Neural progenitor cell (in vitro differentiated cells): Measurements from ENCODE around the gene XYLT1. TPM values are rescaled to one million over a fixed set of nuclear protein-coding genes. Genes with fewer than 3 reads are reported as not detected.
A peak's percentile ranks its signal among the peaks of the same experiment; 100 is the strongest.

Experiments used
- DNase-seq: peaks from one replicate; pipeline ENCODE4 v3.0.0-alpha.2; 2016; ENCODE audit warnings: low spot score
- H2AFZ ChIP-seq: fragments of 200-600 bp; sonication (generic); replicated peaks from 2 replicates; pipeline ENCODE4 v1.6.1; 2016; ENCODE audit warnings: antibody characterized with exemption
- H3F3A ChIP-seq: fragments of 200-600 bp; sonication (generic); 2 replicates; pipeline ENCODE4 v1.6.1; 2016; ENCODE audit warnings: antibody characterized with exemption, low read depth
- H3K27ac ChIP-seq: fragments of 200-600 bp; sonication (generic); 2 replicates; pipeline ENCODE4 v1.5.1; 2016; ENCODE audit warnings: mild to moderate bottlenecking
- H3K27me3 ChIP-seq: fragments of 200-600 bp; sonication (generic); 2 replicates; pipeline ENCODE4 v1.6.1; 2016; ENCODE audit warnings: mild to moderate bottlenecking, moderate library complexity
- H3K36me3 ChIP-seq: fragments of 200-600 bp; sonication (generic); 2 replicates; pipeline ENCODE4 v1.5.1; 2016
- H3K4me1 ChIP-seq: fragments of 200-600 bp; sonication (generic); 2 replicates; pipeline ENCODE4 v1.6.1; 2016; ENCODE audit warnings: mixed run types
- H3K4me2 ChIP-seq: fragments of 200-600 bp; sonication (generic); 2 replicates; pipeline ENCODE4 v1.6.1; 2016
- H3K4me3 ChIP-seq: fragments of 200-600 bp; sonication (generic); 2 replicates; pipeline ENCODE4 v1.5.1; 2016
- H3K79me2 ChIP-seq: fragments of 200-600 bp; sonication (generic); 2 replicates; pipeline ENCODE4 v1.6.1; 2016; ENCODE audit warnings: low read depth
- H3K9ac ChIP-seq: fragments of 200-600 bp; sonication (generic); 2 replicates; pipeline ENCODE4 v1.6.1; 2016
- H3K9me3 ChIP-seq: fragments of 200-600 bp; sonication (generic); 2 replicates; pipeline ENCODE4 v1.5.1; 2016; ENCODE audit warnings: low read depth
- H4K20me1 ChIP-seq: fragments of 200-600 bp; sonication (generic); 2 replicates; pipeline ENCODE4 v1.6.1; 2016; ENCODE audit warnings: low read depth
- H3K27ac Mint-ChIP-seq: 3 replicates; pipeline ENCODE4 v1.8.0; 2021; ENCODE audit warnings: mixed read lengths
- H3K27me3 Mint-ChIP-seq: 2 replicates; pipeline ENCODE4 v1.8.0; 2022; ENCODE audit warnings: low read depth, mild to moderate bottlenecking, inconsistent platforms, moderate library complexity, mixed read lengths; ENCODE audit not compliant: insufficient read depth
- H3K36me3 Mint-ChIP-seq: 3 replicates; pipeline ENCODE4 v1.8.0; 2021; ENCODE audit warnings: mixed read lengths
- H3K4me1 Mint-ChIP-seq: 3 replicates; pipeline ENCODE4 v1.8.0; 2021; ENCODE audit warnings: mixed read lengths
- H3K4me3 Mint-ChIP-seq: 3 replicates; pipeline ENCODE4 v1.8.0; 2021; ENCODE audit warnings: mild to moderate bottlenecking, moderate library complexity, mixed read lengths
- H3K9me3 Mint-ChIP-seq: 3 replicates; pipeline ENCODE4 v1.8.0; 2020; ENCODE audit warnings: mixed read lengths
- EZH2 ChIP-seq: fragments of 200-600 bp; sonication (generic); IDR thresholded peaks from 2 replicates; pipeline ENCODE4 v1.6.1; 2017; ENCODE audit warnings: antibody characterized with exemption, mild to moderate bottlenecking, moderate library complexity
- EZH2phosphoT487 ChIP-seq: fragments of 200-600 bp; sonication (generic); IDR thresholded peaks from 2 replicates; pipeline ENCODE4 v1.6.1; 2017; ENCODE audit warnings: antibody characterized with exemption
- total RNA-seq: library from RNA; depleted of rRNA; stranded (reverse); fragments of >200 nt; gene quantifications from 2 replicates; pipeline ENCODE4 v1.2.3, GENCODE V29; 2015; ENCODE audit warnings: low replicate concordance
- TF ChIP-seq, protein P1 (sequence below): fragments of 200-600 bp; sonication (generic); IDR thresholded peaks from 2 replicates; pipeline ENCODE4 v1.5.1; 2017; ENCODE audit warnings: antibody characterized with exemption, mild to moderate bottlenecking

The XYLT1 gene
- total RNA-seq, 1 donor from 2014 or later: 5.9 TPM

DNA sequence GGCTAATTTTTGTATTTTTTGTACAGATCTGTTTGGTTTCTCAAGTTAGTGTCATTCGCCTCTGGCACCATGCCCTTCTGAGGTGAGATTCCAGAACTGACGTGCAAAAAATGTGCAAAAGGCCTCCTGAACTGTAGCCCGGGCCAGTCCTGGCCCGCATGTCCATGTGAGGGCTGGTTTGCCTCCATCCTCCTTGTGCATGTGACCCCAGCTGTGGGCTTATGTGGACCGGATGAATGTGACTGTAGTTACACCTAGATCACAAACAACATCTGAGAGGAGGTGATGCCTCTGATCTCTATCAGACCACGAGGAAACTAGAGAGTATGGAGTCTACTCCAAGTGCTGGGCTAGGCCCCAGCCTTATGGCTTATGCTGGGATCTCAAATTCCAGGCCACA lies 241.6 kb downstream of the XYLT1 start:
- Histone ChIP-seq H3K4me2 (no peak overlapping the region), H3K36me3 (no peaks in the 10 kb centered on the region), H3K9me3 (no peaks in the 10 kb centered on the region), H3K4me3 (no peak overlapping the region), H2AFZ (no peak overlapping the region), H3K4me1 (peaks cover 5% of the 10 kb centered on the region), H3K9ac (no peak overlapping the region), H3K79me2 (no peaks in the 10 kb centered on the region), H3K27me3 (no peaks in the 10 kb centered on the region), H3K27ac (no peak overlapping the region), H4K20me1 (no peaks in the 10 kb centered on the region), H3F3A (no peaks in the 10 kb centered on the region)
- no peak for DNase-seq
- Mint-ChIP-seq H3K27me3 (no peaks in the 10 kb centered on the region), H3K4me1 (peaks cover 17% of the 10 kb centered on the region), H3K9me3 (no peaks in the 10 kb centered on the region), H3K4me3 (no peak overlapping the region), H3K27ac (no peak overlapping the region), H3K36me3 (peaks cover 3% of the 10 kb centered on the region)
- no peak for TF ChIP-seq EZH2
- TF ChIP-seq, protein P1, sequence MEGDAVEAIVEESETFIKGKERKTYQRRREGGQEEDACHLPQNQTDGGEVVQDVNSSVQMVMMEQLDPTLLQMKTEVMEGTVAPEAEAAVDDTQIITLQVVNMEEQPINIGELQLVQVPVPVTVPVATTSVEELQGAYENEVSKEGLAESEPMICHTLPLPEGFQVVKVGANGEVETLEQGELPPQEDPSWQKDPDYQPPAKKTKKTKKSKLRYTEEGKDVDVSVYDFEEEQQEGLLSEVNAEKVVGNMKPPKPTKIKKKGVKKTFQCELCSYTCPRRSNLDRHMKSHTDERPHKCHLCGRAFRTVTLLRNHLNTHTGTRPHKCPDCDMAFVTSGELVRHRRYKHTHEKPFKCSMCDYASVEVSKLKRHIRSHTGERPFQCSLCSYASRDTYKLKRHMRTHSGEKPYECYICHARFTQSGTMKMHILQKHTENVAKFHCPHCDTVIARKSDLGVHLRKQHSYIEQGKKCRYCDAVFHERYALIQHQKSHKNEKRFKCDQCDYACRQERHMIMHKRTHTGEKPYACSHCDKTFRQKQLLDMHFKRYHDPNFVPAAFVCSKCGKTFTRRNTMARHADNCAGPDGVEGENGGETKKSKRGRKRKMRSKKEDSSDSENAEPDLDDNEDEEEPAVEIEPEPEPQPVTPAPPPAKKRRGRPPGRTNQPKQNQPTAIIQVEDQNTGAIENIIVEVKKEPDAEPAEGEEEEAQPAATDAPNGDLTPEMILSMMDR: no peak
- TF ChIP-seq EZH2phosphoT487: no peak

DNA sequence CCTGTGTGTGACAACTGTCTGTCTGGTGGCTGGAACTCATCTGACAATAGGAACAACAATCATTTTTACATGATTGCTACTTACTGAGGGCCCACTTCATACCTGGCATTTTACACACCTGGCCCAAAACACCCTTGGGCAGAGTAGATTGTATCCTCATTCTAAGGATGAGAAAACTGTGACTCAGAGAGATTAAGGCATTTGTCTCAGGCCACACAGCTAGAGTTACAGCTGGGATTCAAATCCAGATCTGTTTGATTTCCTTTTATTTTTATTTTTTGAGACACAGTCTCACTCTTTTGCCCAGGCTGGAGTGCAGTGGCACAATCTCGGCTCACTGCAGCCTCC lies 242.1 kb downstream of the XYLT1 start:
- DNase-seq: no peak
- peaks cover 5% of the 10 kb centered on the region for H3K4me1 ChIP-seq
- no peaks in the 10 kb centered on the region for H3K27me3 Mint-ChIP-seq
- peaks cover 3% of the 10 kb centered on the region for H3K36me3 Mint-ChIP-seq
- H3K79me2 ChIP-seq: no peaks in the 10 kb centered on the region
- no peak overlapping the region for H3K27ac Mint-ChIP-seq
- H3K27ac ChIP-seq: no peak overlapping the region
- H3K9ac ChIP-seq: no peak overlapping the region
- peaks cover 17% of the 10 kb centered on the region for H3K4me1 Mint-ChIP-seq
- H3K27me3 ChIP-seq: no peaks in the 10 kb centered on the region
- TF ChIP-seq, protein P1: no peak
- no peak for TF ChIP-seq EZH2
- no peak for TF ChIP-seq EZH2phosphoT487
- no peaks in the 10 kb centered on the region for H3K36me3 ChIP-seq
- H4K20me1 ChIP-seq: no peaks in the 10 kb centered on the region
- H3K4me3 Mint-ChIP-seq: no peak overlapping the region
- no peak overlapping the region for H2AFZ ChIP-seq
- no peak overlapping the region for H3K4me3 ChIP-seq
- no peak overlapping the region for H3K4me2 ChIP-seq
- no peaks in the 10 kb centered on the region for H3K9me3 ChIP-seq
- H3K9me3 Mint-ChIP-seq: no peaks in the 10 kb centered on the region
- H3F3A ChIP-seq: no peaks in the 10 kb centered on the region

DNA sequence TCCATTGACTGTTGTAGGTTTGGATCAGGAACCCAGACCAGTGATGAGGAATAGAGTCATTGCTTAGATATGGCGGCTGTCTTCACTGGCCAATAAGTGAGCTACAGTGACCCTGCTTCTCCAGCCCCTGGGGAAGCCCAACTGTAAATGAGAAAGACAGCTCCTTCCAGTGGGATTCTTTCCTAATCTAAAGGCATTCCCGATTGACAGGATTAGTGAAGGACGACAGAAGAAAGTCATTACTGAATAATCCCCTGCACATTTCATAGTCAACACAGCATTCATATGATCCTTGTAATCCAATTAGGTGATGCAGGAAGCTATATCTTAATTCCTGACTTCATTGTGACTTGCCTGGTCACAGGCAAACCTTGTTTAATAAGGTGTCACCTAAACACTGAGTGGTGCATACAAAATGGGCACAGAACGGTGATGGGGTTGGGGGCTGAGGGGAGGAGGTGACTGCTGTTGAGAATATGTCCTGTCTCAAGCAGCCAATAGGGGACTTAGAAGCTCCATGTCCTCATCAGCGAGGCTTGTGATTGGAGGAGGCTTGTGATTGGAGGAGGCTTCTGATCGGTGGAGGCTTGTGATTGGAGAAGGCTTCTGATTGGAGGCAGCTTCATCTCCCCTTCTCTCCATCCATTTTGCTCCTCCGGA lies 242.6 kb downstream of the XYLT1 start:
- DNase-seq: peak; percentile 20
- Mint-ChIP-seq H3K27me3 (no peaks in the 10 kb centered on the region), H3K27ac (no peak overlapping the region)

More for the DNA sequence above, 242.6 kb downstream of the XYLT1 start:
- Histone ChIP-seq H3K36me3 (no peaks in the 10 kb centered on the region), H3K9ac (no peak overlapping the region), H3K9me3 (no peaks in the 10 kb centered on the region), H4K20me1 (no peaks in the 10 kb centered on the region), H3K4me2 (no peak overlapping the region), H2AFZ (no peak overlapping the region), H3K79me2 (no peaks in the 10 kb centered on the region), H3K27me3 (no peaks in the 10 kb centered on the region), H3K4me3 (no peak overlapping the region), H3K4me1 (peaks cover 3% of the 10 kb centered on the region), H3K27ac (no peak overlapping the region), H3F3A (no peaks in the 10 kb centered on the region)
- Mint-ChIP-seq H3K36me3 (peaks cover 3% of the 10 kb centered on the region), H3K4me1 (peaks cover 21% of the 10 kb centered on the region), H3K4me3 (no peak overlapping the region), H3K9me3 (no peaks in the 10 kb centered on the region)
- TF ChIP-seq EZH2phosphoT487: peak; percentile 87
- TF ChIP-seq, protein P1: no peak
- TF ChIP-seq EZH2: no peak
